Stimulated activated CD8-positive, alpha-beta memory T cell treated with anti-CD3 and anti-CD28 coated beads, Interleukin-4, amount 100 ng/mL, for 24 hours (primary cell): ENCODE results near the gene WDR49.
"Not testable (repeated sequence)": the region's sequence is repeated elsewhere in the genome, so short reads cannot be mapped to it uniquely, and the experiment has no call there.

Experiments
- DNase-seq: peaks from one replicate; pipeline ENCODE4 v3.0.0-alpha.2; 2020; ENCODE audit warnings: low read depth

The WDR49 gene

GRCh38 chr3:167614196-167614595 is 39.5 kb downstream of the WDR49 start:
- not testable (repeated sequence) for DNase-seq

DNA sequence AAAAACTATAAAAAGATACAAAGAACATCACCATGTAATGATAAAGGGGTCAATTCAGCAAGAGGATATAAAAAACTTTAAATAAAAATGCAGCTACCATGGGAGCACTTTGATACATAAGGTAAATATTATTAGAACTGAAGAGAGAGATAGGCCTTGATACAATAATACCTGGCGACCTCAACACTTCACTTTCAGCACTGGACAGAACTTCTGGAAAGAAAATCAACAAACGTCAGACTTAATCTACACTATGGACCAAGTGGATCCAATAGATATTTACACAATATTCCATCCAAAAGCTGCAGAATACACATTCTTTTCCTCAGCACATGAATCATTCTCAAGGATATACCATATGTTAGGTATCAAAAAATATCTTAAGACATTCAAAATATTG is 42.0 kb downstream of the WDR49 start:
- no peak for DNase-seq

- no peak for DNase-seq
These were observed 44.6 kb downstream of the WDR49 start for GRCh38 chr3:167609156-167609555.

DNA sequence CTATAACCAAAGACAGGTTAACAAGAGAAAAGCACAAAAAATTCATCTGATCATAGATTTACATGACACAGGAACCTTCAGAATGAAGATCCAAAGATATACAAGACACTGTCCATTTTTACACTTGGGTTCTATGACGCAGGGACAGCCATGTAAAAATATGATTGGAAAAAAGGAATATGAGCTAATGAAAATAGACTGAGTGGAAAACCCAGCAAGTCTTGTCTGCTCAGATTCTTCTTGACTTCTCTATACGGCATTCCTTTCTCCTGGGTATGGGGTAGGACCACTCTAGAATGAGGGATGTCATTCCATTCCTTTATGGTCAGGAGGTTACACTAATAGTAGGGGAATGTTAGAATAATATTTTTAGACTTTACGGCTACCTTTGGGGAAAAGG is 46.9 kb downstream of the WDR49 start:
- no peak for DNase-seq

GRCh38 chr3:167605871-167606270 is 47.9 kb downstream of the WDR49 start:
- no peak for DNase-seq

- no peak for DNase-seq
These were observed 51.7 kb downstream of the WDR49 start for GRCh38 chr3:167602041-167602440.

DNA sequence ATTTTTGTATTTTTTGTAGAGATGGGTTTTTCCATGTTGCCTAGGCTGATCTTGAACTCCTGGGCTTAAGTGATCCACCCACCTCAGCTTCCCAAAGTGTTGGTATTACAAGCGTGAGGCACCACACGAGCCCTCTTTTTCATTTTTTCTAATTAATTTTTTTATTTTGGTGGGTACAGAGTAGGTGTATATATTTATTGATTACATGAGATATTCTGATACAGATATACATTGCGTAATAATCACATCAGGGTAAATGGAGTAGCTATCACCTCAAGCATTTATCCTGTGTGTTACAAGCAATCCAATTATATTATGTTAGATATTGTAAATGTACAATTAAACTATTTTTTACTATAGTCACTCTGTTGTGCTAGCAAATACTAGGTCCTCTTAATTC is 66.1 kb downstream of the WDR49 start:
- no peak for DNase-seq

DNA sequence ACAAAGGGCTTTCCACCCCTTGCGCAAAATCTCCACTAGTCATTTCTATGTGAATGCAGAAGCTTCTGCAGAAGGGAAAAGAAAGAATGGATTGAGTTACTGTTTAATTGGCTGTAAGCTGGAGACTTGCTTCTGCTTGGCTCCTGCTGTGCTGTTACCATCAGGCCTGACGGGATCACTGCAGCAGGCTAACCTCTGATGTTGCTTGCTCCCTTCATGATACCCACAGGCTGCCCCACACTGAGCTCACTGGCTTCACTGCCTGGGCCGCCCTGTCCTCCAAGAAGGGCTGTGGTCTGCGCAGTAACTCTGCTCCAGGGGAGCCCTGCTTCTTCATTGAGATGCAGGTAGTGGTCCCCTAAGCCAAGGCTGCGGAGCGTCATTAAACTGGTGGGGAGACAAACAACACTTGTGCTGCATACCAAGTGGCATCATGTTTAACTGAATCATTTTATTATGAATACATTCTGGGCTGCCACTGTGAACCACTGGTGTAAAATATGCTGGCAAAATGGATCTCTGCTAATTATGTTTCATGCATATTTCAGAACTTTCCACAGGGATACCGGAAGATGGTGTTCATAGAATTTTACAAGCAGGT is 78.6 kb downstream of the WDR49 start:
- DNase-seq = no peak

DNA sequence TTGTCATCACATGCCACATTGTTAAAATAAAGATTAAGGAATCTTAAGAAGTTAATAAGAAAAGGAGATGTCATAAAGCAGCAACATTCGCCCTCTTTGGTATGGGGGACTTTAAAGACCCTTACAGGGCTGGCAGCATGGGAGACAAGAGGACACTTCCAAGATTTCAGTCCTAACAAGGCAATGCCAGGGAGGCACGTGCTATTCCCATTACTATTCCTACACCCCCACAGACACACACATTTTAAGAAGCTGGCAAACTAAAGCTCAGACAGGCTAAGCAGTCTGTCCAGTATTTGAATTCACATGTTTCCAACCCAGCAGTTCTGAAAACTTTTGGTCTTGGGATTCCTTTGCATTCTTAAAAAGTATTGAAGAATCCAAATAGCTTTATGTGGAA is 80.8 kb downstream of the WDR49 start:
- DNase-seq = no peak

- no peak for DNase-seq
These were observed 85.1 kb downstream of the WDR49 start for GRCh38 chr3:167568634-167569033.

DNA sequence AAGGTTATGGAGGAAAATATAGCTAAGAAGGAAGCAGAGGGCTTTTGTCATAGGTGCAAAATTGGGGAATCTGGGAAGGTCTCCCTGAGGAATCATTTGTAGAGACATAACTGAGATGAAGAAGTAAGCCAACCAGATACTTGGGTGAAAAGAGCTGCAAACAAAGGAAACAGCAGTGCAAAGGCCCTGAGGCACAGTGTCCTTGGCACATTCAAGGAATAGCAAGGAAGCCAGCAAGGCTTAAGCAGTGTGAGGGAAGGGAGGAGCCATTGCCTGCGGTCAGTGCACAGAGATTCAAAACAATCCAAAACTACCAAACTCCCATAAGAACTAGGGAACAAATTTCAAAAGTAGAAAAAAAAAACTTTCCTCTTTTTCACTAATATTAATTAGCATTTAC is 88.3 kb downstream of the WDR49 start:
- DNase-seq = no peak

GRCh38 chr3:167564612-167565011 is 89.1 kb downstream of the WDR49 start:
- DNase-seq = no peak

GRCh38 chr3:167559924-167560323 is 93.8 kb downstream of the WDR49 start:
- no peak for DNase-seq

- no peak for DNase-seq
These were observed 98.8 kb downstream of the WDR49 start for GRCh38 chr3:167554898-167555297.

GRCh38 chr3:167538081-167538480 is 115.7 kb downstream of the WDR49 start:
- DNase-seq = no peak

GRCh38 chr3:167521006-167521355 is 132.8 kb downstream of the WDR49 start:
- DNase-seq = no peak

- DNase-seq = no peak
These were observed 133.3 kb downstream of the WDR49 start for GRCh38 chr3:167520266-167521005.

- DNase-seq = no peak
These were observed 145.8 kb downstream of the WDR49 start for GRCh38 chr3:167507954-167508353.

- no peak for DNase-seq
These were observed 151.3 kb downstream of the WDR49 start for GRCh38 chr3:167502401-167502800.

DNA sequence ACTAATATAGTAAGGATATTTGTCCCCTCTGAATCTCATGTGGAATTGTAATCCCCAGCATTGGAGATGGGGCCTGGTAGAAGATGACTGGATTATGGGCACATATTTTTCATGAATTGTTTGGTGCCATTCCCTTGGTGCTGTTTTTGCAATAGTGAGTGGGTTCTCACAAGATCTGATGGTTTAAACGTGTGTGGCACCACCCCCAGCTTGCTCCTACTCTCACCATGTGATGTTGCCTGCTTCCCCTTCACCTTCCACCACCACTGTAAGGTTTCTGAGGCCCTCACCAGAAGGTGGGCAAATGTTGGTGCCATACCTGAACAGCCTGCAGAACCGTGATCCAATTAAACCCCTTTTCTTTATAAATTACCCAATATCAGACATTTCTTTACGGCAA is 151.8 kb downstream of the WDR49 start:
- no peak for DNase-seq

- no peak for DNase-seq
These were observed 155.8 kb downstream of the WDR49 start for GRCh38 chr3:167497903-167498302.

DNA sequence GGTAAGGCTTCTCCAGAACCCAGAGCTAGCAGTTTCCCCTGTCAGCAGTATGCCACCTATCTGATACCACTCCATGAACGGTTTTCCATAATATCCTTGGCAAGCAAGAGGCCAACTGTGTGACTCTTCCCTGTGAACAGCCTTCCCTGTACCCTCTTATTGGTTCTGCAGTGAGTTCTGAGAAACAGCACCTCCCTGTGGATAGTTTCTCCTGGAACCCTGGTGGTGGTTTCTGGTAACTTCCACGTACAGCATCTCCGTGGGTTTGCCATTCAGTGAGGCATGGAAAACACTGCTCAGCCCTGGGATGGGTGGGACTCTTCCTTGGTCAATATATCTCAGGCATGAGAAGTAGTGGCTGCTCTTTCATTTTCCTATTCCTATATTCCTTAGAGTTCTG is 160.5 kb downstream of the WDR49 start:
- DNase-seq = no peak

DNA sequence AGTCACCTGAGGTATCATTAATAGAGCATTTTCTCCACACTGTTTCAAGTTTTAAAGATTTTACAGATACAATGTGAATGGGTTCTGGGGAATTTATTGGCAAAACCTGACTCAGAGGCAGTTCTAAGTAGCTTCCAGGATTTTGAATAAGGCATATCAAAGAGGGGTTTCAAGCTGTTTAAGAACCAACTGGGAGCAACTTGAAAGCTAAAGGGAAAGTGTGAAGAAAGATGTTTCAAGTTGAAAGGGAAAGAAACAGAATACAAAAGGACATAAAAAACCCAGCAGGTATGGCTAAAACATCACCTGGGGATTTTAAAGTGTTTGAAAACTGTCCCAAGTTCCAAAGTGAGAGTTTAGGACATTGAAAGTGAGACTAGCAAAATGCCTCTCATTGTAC is 162.1 kb downstream of the WDR49 start:
- DNase-seq = no peak

- no peak for DNase-seq
These were observed 164.2 kb downstream of the WDR49 start for GRCh38 chr3:167489571-167489970.
